GM19240 (cell line): Measurements from ENCODE around the gene IQSEC1.

Source experiments
- DNase-seq: peaks from one replicate; pipeline ENCODE4 v3.0.0; 2011; ENCODE audit warnings: low spot score; ENCODE audit not compliant: insufficient read length

Gene IQSEC1

DNA sequence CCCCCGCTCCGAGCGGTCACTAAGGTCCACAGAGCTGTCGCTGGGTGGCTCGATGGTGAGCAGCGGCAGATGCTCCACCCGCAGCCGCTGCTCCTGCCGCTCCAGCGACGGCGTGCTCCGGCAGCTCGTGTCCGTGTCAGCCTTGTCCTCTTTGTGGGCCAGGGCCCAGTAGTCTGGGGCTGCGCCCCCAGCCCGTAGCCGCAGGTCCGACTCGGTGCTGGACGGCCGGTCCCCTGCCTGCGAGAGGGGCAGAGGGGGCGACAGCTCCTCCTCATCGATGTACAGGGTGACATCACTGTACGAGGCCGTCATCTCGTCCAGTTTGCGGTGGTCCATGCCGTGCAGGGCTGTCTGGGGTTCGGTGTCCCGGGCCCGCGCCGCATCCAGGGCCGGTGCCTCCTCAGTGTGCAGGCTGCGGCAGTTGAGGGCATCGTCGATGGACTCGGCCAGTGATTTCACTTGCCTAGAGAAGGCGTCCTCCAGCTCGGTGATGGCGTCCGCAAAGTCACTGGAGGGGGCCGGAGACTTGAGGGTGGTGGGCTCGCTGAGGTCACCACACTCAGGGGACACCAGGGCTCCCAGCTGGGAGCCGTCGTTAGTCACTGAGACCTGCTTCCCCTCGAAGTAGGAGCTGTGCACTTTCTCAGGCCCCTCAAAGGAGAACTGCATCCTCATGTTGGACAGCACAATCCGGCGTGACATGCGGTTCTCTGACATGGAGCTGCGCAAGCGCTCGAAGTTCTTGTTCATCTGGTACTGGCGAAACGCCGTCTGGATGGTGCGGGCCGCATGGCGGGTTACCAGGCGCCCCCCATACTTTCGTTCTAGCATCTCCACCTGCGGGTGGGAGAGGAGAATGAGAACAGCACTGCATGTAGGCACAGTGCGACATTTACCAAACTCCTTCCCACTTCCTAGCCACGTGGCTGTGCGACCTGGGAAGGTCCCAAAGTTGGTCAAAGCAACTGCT lies 137.1 kb downstream of the IQSEC1 start:
- DNase-seq: no peak

DNA sequence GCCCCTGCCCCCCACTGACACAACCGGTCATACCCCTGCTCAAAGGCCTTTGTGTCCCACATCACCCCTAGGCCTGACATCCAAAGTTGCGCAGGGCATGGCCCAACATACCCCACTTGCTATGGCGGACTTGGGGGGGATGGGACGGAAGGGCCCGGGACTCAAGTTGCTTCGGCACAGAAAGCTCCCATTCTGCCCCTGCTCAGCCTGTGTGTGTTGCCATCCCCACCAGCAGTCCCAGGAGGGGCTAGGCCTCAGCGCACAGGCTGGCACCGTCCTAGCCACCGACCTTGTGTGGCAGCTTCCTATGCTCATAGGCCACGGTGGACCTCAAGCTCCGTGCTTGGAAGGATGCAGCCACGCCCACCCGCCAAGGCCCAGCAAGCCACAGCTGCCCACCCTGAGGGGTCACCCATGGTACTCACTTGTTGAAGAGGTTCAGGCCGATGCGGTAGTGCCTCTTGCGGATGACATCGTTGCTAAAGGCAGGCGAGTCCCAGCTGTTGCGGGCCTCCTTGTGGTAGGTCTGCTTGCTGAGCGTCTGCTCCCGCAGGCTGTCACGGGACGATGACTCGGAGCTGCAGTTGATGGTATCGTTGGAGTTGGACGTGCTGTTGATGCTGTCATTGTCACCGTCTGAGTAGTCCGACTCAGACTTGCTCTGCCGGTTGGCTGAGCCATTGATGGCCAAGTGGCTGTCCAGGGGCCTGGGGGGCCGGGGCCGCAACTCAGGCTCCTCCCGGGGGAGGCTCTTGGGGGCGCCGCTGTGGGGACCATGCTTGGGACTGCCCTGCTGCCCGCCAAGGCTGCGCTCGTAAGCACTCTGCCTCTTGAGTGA lies 138.0 kb downstream of the IQSEC1 start:
- DNase-seq: no peak

DNA sequence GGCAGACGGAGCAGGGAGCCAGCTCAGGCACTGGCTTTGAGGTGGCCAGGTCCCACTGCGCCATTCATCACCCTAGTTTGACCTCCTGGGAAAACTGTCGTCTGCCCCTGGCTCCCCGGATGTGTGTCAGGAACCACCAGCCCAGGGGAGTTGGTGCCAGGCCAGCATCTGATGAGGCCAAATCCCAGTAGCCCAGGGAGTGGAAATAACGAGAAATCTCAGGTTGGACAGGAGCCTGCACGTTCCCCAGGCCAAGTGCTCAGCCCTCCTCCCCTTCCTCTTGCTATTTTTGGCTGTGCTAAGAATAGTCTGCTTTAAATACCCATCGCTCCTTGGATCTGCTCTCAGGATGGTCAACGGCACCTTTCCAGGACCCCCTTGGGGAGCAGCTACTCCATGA lies 138.8 kb downstream of the IQSEC1 start:
- no peak for DNase-seq

DNA sequence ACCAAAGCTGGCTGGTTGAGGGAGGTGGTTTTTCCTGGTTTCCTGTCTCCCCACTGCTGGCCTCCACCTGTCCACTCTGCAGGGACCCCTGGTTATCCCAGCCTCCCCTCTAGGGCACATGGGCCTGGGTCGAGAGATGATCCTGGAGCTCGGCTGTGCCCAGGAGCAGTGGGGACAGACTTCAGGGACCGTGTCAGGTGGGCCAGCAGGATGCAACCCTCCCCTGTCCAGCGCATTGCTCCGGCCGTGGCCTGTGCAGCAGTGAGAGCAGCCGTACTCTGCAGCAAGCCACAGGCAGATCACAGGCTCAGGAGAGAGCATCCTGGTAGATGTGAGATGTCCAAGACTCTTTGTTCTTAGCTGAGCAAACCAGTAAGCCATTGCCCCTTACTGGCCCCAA lies 139.3 kb downstream of the IQSEC1 start:
- DNase-seq: no peak

DNA sequence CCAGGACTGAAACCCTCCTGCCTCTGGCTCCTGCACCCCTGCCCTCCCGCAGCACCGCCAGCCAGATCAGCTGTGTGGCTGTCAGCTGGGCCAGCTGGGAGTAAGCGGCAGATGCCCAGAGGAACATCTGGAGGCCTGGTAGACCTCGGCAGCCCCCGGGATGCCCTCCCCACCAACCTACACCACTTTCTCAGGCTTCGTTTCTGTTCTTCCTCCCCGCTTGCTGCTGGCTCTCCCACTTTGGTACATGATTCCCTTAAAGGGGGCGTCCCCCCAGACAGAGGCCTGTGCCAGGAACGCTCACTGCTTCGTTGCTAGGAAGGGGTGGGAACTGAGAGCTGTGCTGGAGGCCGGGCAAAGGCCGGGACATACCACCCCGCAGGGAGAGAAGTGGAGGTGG lies 140.5 kb downstream of the IQSEC1 start:
- DNase-seq: no peak

DNA sequence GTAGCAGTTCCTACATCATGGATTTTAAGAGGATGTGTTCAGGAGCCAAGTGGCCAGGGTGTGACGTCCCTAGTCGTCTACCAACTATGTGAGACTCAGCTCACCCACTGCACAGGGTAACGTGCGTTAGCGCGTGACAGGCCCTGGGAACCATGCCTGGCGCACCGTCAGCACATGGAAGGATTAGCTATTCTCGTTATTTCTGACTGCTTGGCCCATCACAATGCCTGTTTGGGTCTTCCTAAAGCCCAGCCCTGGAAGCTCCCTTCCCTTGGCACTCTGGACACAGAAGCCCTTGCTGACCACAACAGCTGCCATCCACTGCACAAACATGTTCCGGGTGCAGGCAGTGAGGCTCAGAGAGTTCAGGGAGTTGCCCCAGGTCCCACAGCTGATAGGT lies 140.9 kb downstream of the IQSEC1 start:
- DNase-seq: no peak

- no peak for DNase-seq
These were observed 141.8 kb downstream of the IQSEC1 start for GRCh38 chr3:12931273-12931905.

- no peak for DNase-seq
These were observed 143.4 kb downstream of the IQSEC1 start for GRCh38 chr3:12929801-12930200.

- DNase-seq: no peak
These were observed 146.6 kb downstream of the IQSEC1 start for GRCh38 chr3:12926660-12927059.

GRCh38 chr3:12925648-12926047 lies 147.6 kb downstream of the IQSEC1 start:
- DNase-seq: no peak

DNA sequence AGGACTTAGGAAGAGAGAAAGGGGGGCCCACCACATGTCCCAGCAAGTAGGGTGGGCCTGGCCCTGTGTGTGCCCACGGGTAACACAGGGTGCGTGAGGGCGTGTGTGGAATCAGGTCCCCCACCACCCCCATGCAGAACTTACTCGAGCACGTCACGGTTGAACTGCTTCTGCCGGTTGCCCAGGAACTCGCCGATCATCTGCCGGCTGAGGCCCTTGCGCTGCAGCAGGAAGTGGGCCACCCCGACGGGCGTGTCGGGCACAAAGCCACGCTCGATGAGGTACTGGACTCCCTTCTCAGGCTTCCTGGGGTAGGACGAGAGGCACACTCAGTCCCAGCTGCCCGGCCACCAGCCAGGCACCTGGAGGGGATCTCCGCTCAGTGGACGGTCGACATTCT lies 148.8 kb downstream of the IQSEC1 start:
- no peak for DNase-seq

GRCh38 chr3:12922881-12923431 lies 150.3 kb downstream of the IQSEC1 start:
- no peak for DNase-seq

DNA sequence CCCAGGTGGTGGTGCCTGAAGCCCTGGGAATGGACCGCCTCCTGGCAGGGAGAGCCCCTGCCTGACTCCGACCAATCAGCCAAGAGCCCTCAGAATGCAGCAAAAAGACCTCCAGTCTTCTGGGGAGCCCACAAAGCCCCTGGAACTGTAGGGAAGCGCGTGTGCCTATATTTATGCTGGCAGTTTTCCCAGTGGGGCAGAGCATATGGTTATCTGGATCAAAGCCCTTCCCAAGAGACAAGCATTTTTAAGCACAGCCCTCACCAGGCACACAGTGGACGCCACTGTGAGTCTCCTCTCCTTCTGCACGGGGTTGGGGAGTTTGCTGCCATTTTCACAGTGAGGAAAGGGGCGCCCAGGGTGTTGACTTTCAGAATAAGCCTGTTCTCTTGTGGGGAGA lies 150.9 kb downstream of the IQSEC1 start:
- no peak for DNase-seq

DNA sequence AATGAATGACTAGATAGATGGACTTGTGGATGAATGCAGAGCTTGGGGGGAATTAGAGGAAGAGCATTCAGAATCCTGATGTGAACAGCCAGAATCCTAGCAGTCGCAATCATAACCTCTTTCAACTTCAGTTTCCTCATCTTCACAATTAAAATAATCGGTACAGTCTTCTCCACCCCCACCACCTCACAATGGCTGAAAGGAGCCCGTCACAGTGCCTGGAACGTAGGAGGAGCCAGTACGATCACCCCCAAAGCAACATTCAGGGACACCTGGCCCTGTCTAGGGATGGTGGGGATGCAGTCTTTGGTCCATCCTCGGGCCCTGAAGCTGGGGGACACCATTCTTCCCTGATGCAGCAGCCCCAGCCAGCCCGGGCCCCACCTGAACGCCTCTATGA lies 151.5 kb downstream of the IQSEC1 start:
- no peak for DNase-seq

DNA sequence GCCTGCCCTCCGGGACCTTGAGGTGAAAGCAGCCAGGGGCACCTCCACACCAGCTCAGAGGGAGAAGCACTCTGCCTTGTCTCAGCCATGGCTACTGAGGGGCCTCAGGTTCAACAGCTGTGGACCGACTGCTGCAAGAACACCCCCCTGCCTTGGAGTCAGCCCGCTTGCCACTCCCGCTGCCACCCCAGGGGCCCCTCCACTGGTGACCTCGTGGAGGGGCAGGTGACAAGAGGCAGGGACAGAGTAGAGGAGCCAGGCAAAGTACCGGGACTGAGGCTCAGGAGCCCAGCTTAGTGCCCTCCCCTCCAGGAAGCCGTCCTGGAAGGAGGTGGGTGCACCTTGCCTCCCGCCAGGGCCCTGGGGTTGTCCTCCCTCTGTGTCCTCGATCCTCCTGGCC lies 152.3 kb downstream of the IQSEC1 start:
- DNase-seq: no peak

- DNase-seq: no peak
These were observed 154.0 kb downstream of the IQSEC1 start for GRCh38 chr3:12919205-12919604.

DNA sequence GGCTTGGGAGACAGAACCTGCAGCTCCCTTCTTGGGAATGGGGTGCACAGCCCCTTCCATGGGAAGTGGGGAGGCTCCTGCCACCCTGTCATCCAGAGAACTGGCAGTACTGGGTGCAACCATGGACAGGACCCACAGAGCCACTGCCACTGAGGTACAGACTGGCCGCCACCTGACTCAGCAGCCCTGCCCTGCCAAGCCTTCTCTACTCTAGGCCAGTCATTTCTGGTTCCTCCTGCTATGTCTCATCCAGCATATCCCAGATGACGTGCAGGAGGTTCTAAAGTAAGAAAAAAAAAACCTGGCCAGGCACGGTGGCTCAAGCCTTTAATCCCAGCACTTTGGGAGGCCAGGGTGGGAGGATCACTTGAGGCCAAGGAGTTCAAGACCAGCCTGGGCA lies 155.0 kb downstream of the IQSEC1 start:
- DNase-seq: no peak

GRCh38 chr3:12916159-12916558 lies 157.1 kb downstream of the IQSEC1 start:
- peak; percentile 36 for DNase-seq

DNA sequence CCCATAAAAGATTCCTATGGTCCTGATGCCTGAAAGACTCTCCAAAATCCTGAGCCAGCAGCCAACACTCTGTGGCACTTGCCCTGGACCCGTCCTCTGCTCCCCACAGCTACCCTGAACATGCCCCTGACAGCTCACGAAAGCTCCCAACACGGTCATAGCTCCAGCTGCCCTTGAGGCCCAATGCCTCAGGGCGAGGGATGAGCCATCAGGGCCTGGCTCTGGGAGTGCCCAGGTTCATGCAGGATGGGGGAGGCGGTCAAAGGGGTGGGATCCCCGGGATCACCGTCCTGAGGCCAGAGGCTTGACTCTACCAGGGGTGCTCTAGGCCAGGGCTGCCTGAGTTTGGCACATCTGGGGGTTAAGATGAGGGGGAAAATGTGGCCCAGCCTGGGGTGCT lies 159.1 kb downstream of the IQSEC1 start:
- no peak for DNase-seq

DNA sequence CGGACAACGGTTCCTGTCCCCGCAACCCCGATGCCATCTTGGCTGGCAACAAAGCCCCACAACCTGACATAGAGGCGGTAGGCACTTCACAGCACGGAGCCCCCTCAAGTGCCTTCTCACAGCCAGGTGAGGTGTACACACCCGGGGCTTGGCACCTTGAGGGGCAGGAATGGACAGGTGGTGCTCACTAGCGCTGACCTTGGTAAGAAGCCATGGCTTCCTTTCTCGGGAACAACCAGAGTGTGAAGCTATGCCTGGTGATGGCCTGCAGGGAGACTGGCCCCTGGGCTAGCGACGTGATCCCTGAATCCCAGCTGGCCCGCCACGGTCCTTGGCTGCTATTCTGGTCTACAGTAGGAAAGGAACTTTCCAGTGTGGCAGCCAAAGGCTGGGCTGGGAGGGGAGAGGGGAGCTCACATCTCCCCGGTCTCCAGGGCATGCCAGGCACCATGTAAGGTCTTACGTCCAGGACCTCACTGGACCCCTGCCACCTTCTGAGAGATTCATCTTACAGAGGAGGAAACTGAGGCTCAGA lies 161.3 kb downstream of the IQSEC1 start:
- no peak for DNase-seq

DNA sequence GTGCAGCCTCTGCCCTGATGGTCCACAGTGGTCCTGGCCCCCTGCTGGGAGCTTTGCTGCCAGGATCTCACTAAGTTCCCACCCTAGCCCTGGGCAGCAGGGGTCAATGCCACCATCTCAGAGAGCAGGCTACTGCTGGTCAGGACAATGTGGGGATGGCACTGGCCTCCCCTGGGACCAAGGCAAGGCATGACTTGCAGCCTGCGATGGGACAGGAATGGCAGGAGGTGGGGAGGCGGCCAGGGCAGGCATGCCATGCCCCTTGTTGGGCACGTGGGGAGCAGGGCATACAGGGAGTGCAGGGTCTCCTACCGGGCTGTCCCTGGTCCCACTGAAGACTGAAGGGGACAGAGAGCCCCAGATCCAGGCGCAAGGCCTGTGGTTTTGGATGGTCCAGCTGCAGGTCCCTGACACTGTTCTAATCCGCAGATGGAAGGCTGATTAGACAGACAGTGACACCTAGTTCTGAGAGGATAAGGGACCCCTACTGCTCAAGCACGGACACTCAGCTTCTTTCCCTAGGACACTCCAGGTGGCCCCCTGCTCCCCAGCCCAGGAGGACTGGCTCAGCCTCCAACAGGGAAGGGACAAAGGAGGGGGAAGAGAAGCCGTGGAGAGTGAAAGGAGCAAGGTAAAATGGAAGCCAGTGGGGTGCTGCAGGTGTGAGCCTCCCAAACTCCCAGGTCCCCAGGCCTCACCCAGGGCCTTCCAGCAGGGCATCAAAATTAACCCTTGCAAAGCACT lies 162.7 kb downstream of the IQSEC1 start:
- no peak for DNase-seq
